Smooth muscle cell (in vitro differentiated cells): ENCODE results near the gene SLITRK5. TPM values are rescaled to one million over a fixed set of nuclear protein-coding genes. Genes with fewer than 3 reads are reported as not detected.
A peak's percentile ranks its signal among the peaks of the same experiment; 100 is the strongest.

Experiments
- DNase-seq: peaks from one replicate; lab custom pipeline; 2025; ENCODE audit not compliant: unreplicated experiment; lab: John Stamatoyannopoulos, UW
- H2AFZ ChIP-seq: fragments of 200-600 bp; sonication (generic); 2 replicates; pipeline ENCODE4 v1.6.0; 2016; ENCODE audit warnings: antibody characterized with exemption, low read depth, mild to moderate bottlenecking
- H3F3A ChIP-seq: fragments of 200-600 bp; sonication (generic); 2 replicates; pipeline ENCODE4 v1.6.0; 2017; ENCODE audit warnings: antibody characterized with exemption, low read depth
- H3K27ac ChIP-seq: fragments of 200-600 bp; sonication (generic); 2 replicates; pipeline ENCODE4 v1.5.1; 2016; ENCODE audit warnings: low read depth, mild to moderate bottlenecking
- H3K27me3 ChIP-seq: fragments of 200-600 bp; sonication (generic); 2 replicates; pipeline ENCODE4 v1.6.1; 2016; ENCODE audit warnings: low read depth, mild to moderate bottlenecking
- H3K36me3 ChIP-seq: fragments of 200-600 bp; sonication (generic); 2 replicates; pipeline ENCODE4 v1.5.1; 2016; ENCODE audit warnings: low read depth
- H3K4me1 ChIP-seq: fragments of 200-600 bp; sonication (generic); 2 replicates; pipeline ENCODE4 v1.5.1; 2016; ENCODE audit warnings: low read depth
- H3K4me2 ChIP-seq: fragments of 200-600 bp; sonication (generic); 2 replicates; pipeline ENCODE4 v1.6.0; 2016; ENCODE audit warnings: mild to moderate bottlenecking
- H3K4me3 ChIP-seq: fragments of 200-600 bp; sonication (generic); 2 replicates; pipeline ENCODE4 v1.5.1; 2016; ENCODE audit warnings: mild to moderate bottlenecking
- H3K79me2 ChIP-seq: fragments of 200-600 bp; sonication (generic); 2 replicates; pipeline ENCODE4 v1.6.0; 2016; ENCODE audit warnings: low read depth, mild to moderate bottlenecking
- H3K9ac ChIP-seq: fragments of 200-600 bp; sonication (generic); 2 replicates; pipeline ENCODE4 v1.6.0; 2016; ENCODE audit warnings: low read depth
- H3K9me3 ChIP-seq: fragments of 200-600 bp; sonication (generic); replicated peaks from 2 replicates; pipeline ENCODE4 v1.5.1; 2016; ENCODE audit warnings: low read depth
- H4K20me1 ChIP-seq: fragments of 200-600 bp; sonication (generic); 2 replicates; pipeline ENCODE4 v1.6.0; 2016; ENCODE audit warnings: low read depth
- WGBS: methylation state at CpG from one replicate; pipeline ENCODE4 v1.1.7; 2016; ENCODE audit warnings: low lambda C conversion rate; 5-methylcytosine and 5-hydroxymethylcytosine counted together
- polyA plus RNA-seq: library from polyadenylated mRNA; unstranded; fragments of >200 nt; fragmentation: Nextera tagmentation; extraction: Ambion mirVana; gene quantifications from 2 replicates; pipeline ENCODE4 v1.2.1, GENCODE V29; 2016
- total RNA-seq: library from RNA; depleted of rRNA; stranded (reverse); fragments of >200 nt; gene quantifications from 2 replicates; pipeline ENCODE4 v1.2.3, GENCODE V29; 2014
- TF ChIP-seq, protein P1 (sequence below): fragments of 200-600 bp; sonication (generic); IDR thresholded peaks from 2 replicates; pipeline ENCODE4 v1.5.1; 2017; ENCODE audit warnings: borderline replicate concordance, mild to moderate bottlenecking, antibody characterized with exemption; ENCODE audit not compliant: insufficient read depth, poor library complexity, severe bottlenecking

Gene SLITRK5
- total and polyA plus RNA-seq, 2 experiments from 2014 or later, result 0.04 TPM; not detected in 1

DNA sequence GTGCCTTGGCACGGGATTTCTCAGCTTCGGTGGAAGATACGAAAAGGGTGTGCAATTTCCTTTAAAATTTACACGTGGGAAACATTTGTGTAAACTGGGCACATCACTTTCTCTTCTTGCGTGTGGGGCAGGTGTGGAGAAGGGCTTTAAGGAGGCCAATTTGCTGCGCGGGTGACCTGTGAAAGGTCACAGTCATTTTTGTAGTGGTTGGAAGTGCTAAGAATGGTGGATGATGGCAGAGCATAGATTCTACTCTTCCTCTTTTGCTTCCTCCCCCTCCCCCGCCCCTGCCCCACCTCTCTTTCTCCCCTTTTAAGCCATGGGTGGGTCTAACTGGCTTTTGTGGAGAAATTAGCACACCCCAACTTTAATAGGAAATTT, 7.2 kb downstream of the SLITRK5 start:
- Histone ChIP-seq H3K79me2 (no peaks in the 10 kb centered on the region), H3K4me3 (peak overlapping the region; percentile 63), H3K9me3 (no peaks in the 10 kb centered on the region), H3K27me3 (peaks cover 86% of the 10 kb centered on the region), H2AFZ (peak overlapping the region; percentile 91), H3K4me1 (peaks cover 10% of the 10 kb centered on the region), H4K20me1 (no peaks in the 10 kb centered on the region), H3K4me2 (peak overlapping the region; percentile 98), H3K9ac (no peak overlapping the region), H3K36me3 (no peaks in the 10 kb centered on the region), H3F3A (no peaks in the 10 kb centered on the region), H3K27ac (no peak overlapping the region)
- WGBS, result 5% methylated on average over 7 of the region's 8 CpGs
- TF ChIP-seq, protein P1, sequence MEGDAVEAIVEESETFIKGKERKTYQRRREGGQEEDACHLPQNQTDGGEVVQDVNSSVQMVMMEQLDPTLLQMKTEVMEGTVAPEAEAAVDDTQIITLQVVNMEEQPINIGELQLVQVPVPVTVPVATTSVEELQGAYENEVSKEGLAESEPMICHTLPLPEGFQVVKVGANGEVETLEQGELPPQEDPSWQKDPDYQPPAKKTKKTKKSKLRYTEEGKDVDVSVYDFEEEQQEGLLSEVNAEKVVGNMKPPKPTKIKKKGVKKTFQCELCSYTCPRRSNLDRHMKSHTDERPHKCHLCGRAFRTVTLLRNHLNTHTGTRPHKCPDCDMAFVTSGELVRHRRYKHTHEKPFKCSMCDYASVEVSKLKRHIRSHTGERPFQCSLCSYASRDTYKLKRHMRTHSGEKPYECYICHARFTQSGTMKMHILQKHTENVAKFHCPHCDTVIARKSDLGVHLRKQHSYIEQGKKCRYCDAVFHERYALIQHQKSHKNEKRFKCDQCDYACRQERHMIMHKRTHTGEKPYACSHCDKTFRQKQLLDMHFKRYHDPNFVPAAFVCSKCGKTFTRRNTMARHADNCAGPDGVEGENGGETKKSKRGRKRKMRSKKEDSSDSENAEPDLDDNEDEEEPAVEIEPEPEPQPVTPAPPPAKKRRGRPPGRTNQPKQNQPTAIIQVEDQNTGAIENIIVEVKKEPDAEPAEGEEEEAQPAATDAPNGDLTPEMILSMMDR, result no peak
- no peak for DNase-seq

DNA sequence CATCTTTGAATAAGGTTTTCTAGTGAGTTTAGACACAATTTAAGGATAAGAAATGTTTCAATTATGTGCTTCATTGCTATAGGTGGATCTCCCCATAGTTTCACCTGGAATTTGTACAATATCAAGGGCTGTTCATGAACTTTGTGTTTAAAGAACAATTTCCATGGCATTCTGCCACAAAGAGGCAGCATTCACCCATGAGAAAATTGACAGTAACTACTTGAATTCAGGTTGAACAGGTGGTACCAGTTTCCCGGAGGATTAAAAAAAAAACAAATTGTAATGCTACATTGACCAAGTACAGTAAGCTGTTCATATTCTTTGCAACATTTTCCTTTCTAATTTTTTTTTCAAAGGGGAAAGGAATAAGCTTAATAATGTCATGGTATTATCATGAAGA, 9.1 kb downstream of the SLITRK5 start:
- DNase-seq, result no peak
- WGBS, result 38% methylated on average over 1 of the region's 1 CpG

DNA sequence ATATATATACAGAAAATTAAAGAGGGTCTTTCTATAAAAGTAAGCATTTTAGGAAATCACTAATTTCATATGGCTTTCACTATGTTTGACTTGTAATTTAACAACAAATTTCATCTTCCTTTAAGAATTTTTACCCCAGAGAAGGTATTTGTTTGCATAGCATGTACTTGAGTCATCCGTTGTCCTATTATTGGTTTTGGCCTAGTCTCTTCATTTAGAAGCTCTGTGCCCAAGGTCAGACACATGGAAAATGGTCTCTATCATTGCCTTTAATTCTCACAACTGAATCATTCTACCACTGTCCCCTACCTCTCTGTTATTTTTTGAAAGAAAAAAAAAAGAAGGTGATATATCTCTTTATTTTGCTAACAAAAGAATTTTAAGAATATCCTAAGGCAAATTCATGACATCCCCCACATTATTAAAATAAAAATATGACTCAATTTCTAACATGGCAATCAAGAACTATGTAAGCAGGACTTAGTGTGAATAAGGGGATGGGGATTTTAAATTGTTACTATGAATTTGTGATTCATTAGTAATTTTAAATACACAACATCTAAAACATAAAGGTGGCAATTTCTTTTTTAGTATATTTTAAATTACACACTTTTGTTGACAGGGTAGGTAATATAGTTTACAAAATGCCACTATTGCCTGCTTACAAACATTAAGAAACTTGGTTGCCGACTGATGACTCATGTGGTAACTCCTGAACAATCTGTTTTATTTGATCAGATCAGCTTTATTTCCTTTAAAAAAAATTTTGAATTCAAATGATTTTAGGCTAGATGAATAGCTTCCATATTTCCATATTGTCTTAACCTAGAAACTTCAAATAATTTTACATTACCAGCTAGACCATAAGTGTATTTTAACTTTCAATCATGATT, 13.9 kb downstream of the SLITRK5 start:
- Histone ChIP-seq H3K4me1 (no peaks in the 10 kb centered on the region), H4K20me1 (no peaks in the 10 kb centered on the region), H3K9me3 (no peaks in the 10 kb centered on the region), H3K9ac (no peak overlapping the region), H3K79me2 (no peaks in the 10 kb centered on the region), H3F3A (no peaks in the 10 kb centered on the region), H3K27ac (no peak overlapping the region), H3K4me2 (no peak overlapping the region), H3K36me3 (no peaks in the 10 kb centered on the region), H3K27me3 (peaks cover 30% of the 10 kb centered on the region), H3K4me3 (no peak overlapping the region), H2AFZ (no peak overlapping the region)
- WGBS, result 80% methylated on average over 2 of the region's 2 CpGs
- TF ChIP-seq, protein P1, result no peak
- DNase-seq, result no peak

More for the DNA sequence above, 9.1 kb downstream of the SLITRK5 start:
- H3K79me2 ChIP-seq, result no peaks in the 10 kb centered on the region
- H3K4me3 ChIP-seq, result no peak overlapping the region
- H3K27ac ChIP-seq, result no peak overlapping the region
- no peaks in the 10 kb centered on the region for H3F3A ChIP-seq
- H3K9ac ChIP-seq, result no peak overlapping the region
- TF ChIP-seq, protein P1, result no peak
- no peaks in the 10 kb centered on the region for H3K9me3 ChIP-seq
- peaks cover 67% of the 10 kb centered on the region for H3K27me3 ChIP-seq
- H2AFZ ChIP-seq, result no peak overlapping the region
- no peak overlapping the region for H3K4me2 ChIP-seq
- no peaks in the 10 kb centered on the region for H4K20me1 ChIP-seq
- H3K36me3 ChIP-seq, result no peaks in the 10 kb centered on the region
- peaks cover 10% of the 10 kb centered on the region for H3K4me1 ChIP-seq

DNA sequence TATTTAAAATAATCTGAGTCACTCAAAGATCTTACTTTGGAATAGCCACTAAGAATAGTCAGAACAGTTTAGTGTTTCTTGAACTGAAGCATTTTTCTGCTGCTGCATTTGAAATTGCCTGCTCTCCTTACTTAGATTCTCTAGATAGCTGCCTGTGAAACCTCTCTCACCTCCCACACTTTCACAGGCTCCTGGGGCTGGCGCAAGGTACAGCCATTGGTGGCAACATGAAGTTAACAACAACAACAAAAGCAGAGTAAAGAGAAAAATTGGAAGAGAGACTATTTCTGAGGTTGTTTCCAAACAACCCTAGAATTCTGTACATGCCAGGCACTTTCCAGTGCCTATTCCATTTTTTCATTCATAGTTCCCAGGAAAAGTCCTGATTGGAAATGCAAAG, 25.3 kb downstream of the SLITRK5 start:
- no peaks in the 10 kb centered on the region for H3K9me3 ChIP-seq
- no peaks in the 10 kb centered on the region for H3K79me2 ChIP-seq
- no peak overlapping the region for H2AFZ ChIP-seq
- no peaks in the 10 kb centered on the region for H4K20me1 ChIP-seq
- no peak overlapping the region for H3K4me2 ChIP-seq
- H3K4me3 ChIP-seq, result no peak overlapping the region
- no peak for DNase-seq
- no peaks in the 10 kb centered on the region for H3K36me3 ChIP-seq
- peaks cover 3% of the 10 kb centered on the region for H3K27me3 ChIP-seq
- no peaks in the 10 kb centered on the region for H3F3A ChIP-seq
- 89% methylated on average over 1 of the region's 1 CpG for WGBS
- no peak overlapping the region for H3K9ac ChIP-seq
- H3K4me1 ChIP-seq, result no peaks in the 10 kb centered on the region
- H3K27ac ChIP-seq, result no peak overlapping the region
- TF ChIP-seq, protein P1, result no peak
